Kidney (tissue), 14 donors: Measurements from ENCODE around the gene IFNL3. TPM values are rescaled to one million over a fixed set of nuclear protein-coding genes. Genes with fewer than 3 reads are reported as not detected.

Experiments
- DNase-seq, 5 donors: peaks; one replicate each; pipeline ENCODE4 v3.0.0-alpha.2; 2013 to 2020
- FAIRE-seq: peaks from 2 replicates; lab custom pipeline; 2012; peaks lifted over from hg19 to GRCh38; lab: Jason Lieb, UNC
- H3K27ac ChIP-seq, 2 donors: one replicate each; pipeline ENCODE4 v1.7.0; 2013; ENCODE audit warnings: low read depth in 2 of 2, low read length in 2 of 2, inconsistent platforms in 1 of 2
- H3K27me3 ChIP-seq: one replicate; pipeline ENCODE4 v1.7.1; 2013; ENCODE audit warnings: low read length, inconsistent platforms; ENCODE audit not compliant: control insufficient read depth, insufficient read depth
- H3K36me3 ChIP-seq, 3 donors: one replicate each; pipeline versions ENCODE4 v1.7.0 to v1.7.1; 2013; ENCODE audit warnings: low read length in 3 of 3, control low read depth in 1 of 3, inconsistent platforms in 1 of 3; ENCODE audit not compliant: insufficient read depth in 3 of 3, control insufficient read depth in 2 of 3
- H3K4me1 ChIP-seq, 3 donors: one replicate each; pipeline versions ENCODE4 v1.7.0 to v1.7.1; 2013; ENCODE audit warnings: low read length in 3 of 3, inconsistent platforms in 1 of 3, low read depth in 1 of 3; ENCODE audit not compliant: control insufficient read depth in 2 of 3, insufficient read depth in 2 of 3
- H3K4me3 ChIP-seq, 3 donors: one replicate each; pipeline versions ENCODE4 v1.7.0 to v1.8.1; 2013; ENCODE audit warnings: low read length in 3 of 3, control low read depth in 1 of 3, inconsistent platforms in 1 of 3
- H3K9ac ChIP-seq, 3 donors: one replicate each; pipeline versions ENCODE4 v1.7.0 to v1.7.1; 2013; ENCODE audit warnings: low read length in 3 of 3, control low read depth in 1 of 3, inconsistent platforms in 1 of 3
- H3K9me3 ChIP-seq, 3 donors: one replicate each; pipeline versions ENCODE4 v1.7.0 to v1.7.1; 2013; ENCODE audit warnings: low read length in 3 of 3, control low read depth in 1 of 3, inconsistent platforms in 1 of 3; ENCODE audit not compliant: control insufficient read depth in 2 of 3, insufficient read depth in 1 of 3
- intact Hi-C: fragments of 100-400 bp; cut with DNase I; formaldehyde crosslinking; loops from one replicate; pipeline ENCODE4 v1.11.1; 2022
- polyA plus RNA-seq: library from polyadenylated mRNA; stranded (reverse); fragments of 350-450 nt; fragmentation: Illumina TruSeq; extraction: RNeasy Lipid Tissue Mini Kit (QIAGEN cat#74804); gene quantifications from one replicate; pipeline ENCODE4 v1.2.3, GENCODE V29; 2014; ENCODE audit warnings: low read depth, low replicate concordance; ENCODE audit not compliant: insufficient read depth
- total RNA-seq: library from RNA; stranded (reverse); fragmentation: NEBNext Ultra II Directional; extraction: Animal tissue kit (Norgen Biotek cat#: 25700); gene quantifications from one replicate; pipeline ENCODE4 v1.2.1, GENCODE V29; 2021
- TF ChIP-seq, protein P1 (sequence below): IDR thresholded peaks from 3 replicates; pipeline ENCODE4 v1.5.1; 2012; ENCODE audit warnings: mild to moderate bottlenecking, moderate library complexity, borderline replicate concordance; ENCODE audit not compliant: insufficient read depth; ENCODE audit errors: extremely low read depth
- donor health status: control.
- donor health status: control.
- donor health status: control.
- donor health status: control.
- donor health status: control.
- donor health status: DM: yes; HTN: yes; CAD: no.
- donor health status: Normal renal cell carcinoma (clear cell type).

The IFNL3 gene
- total and polyA plus RNA-seq, 2 donors from 2014 or later: not detected

DNA sequence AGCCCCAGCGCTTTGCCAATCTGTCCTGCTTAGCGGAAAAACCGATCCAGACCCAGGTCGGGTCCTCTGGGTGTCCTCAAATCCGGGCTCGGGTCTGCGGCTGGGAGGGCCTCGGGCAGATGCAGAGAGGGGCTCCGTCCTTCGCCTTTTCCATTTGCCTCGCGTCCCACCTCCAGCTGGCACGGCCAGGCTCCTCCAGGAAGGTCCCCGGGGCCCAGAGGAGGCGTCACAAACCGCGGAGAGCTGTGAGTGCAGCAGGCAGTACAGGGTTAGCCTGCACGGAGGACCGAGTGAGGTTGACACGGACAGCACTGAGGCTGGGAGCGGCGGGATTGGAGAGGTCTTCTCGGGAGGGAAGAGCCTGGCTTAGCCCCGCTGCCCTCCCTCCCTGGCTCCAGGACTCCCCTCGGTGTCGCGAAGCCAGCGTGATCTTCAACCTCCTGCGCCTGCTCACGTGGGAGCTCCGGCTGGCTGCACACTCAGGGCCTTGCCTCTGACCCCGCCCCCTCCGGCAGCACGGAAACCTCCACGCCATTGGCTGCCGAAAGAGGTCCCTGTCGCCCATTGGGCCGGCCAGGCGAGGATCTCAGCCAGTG, 20.6 kb upstream of the IFNL3 start:
- FAIRE-seq (no peak), DNase-seq (peak in 4 of 5 donors; percentile 10 to 75 (median 40))
- intact Hi-C loops: no loop called here
- TF ChIP-seq, protein P1, sequence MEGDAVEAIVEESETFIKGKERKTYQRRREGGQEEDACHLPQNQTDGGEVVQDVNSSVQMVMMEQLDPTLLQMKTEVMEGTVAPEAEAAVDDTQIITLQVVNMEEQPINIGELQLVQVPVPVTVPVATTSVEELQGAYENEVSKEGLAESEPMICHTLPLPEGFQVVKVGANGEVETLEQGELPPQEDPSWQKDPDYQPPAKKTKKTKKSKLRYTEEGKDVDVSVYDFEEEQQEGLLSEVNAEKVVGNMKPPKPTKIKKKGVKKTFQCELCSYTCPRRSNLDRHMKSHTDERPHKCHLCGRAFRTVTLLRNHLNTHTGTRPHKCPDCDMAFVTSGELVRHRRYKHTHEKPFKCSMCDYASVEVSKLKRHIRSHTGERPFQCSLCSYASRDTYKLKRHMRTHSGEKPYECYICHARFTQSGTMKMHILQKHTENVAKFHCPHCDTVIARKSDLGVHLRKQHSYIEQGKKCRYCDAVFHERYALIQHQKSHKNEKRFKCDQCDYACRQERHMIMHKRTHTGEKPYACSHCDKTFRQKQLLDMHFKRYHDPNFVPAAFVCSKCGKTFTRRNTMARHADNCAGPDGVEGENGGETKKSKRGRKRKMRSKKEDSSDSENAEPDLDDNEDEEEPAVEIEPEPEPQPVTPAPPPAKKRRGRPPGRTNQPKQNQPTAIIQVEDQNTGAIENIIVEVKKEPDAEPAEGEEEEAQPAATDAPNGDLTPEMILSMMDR: no peak
- Histone ChIP-seq H3K9ac (no peak overlapping the region), H3K27ac (no peak overlapping the region), H3K4me1 (no peaks in the 10 kb centered on the region), H3K36me3 (no peaks in the 10 kb centered on the region), H3K4me3 (no peak overlapping the region), H3K9me3 (no peaks in the 10 kb centered on the region), H3K27me3 (peaks cover 22% of the 10 kb centered on the region)

GRCh38 chr19:39264306-39265290, 19.8 kb upstream of the IFNL3 start:
- TF ChIP-seq, protein P1: no peak
- DNase-seq: peak; percentile 53 to 74 (median 59)
- Histone ChIP-seq H3K27me3 (peaks cover 22% of the 10 kb centered on the region), H3K9me3 (no peaks in the 10 kb centered on the region), H3K9ac (no peak overlapping the region), H3K27ac (no peak overlapping the region), H3K4me1 (no peaks in the 10 kb centered on the region), H3K36me3 (no peaks in the 10 kb centered on the region), H3K4me3 (no peak overlapping the region)
- intact Hi-C loops: no loop called here
- no peak for FAIRE-seq

- intact Hi-C loops: no loop called here
- Histone ChIP-seq H3K4me1 (no peaks in the 10 kb centered on the region), H3K9ac (no peak overlapping the region), H3K27ac (no peak overlapping the region), H3K27me3 (peaks cover 22% of the 10 kb centered on the region), H3K36me3 (no peaks in the 10 kb centered on the region), H3K4me3 (no peak overlapping the region), H3K9me3 (no peaks in the 10 kb centered on the region)
- DNase-seq (peak in 2 of 5 donors; percentile 18 to 45), FAIRE-seq (no peak)
- TF ChIP-seq, protein P1: no peak
Observed at GRCh38 chr19:39263912-39264305, 19.1 kb upstream of the IFNL3 start.
